ENCODE data around the gene MMEL1. TPM values are rescaled to one million over a fixed set of nuclear protein-coding genes. Genes with fewer than 3 reads are reported as not detected.
"Not testable (repeated sequence)": the region's sequence is repeated elsewhere in the genome, so short reads cannot be mapped to it uniquely, and the experiment has no call there.

The MMEL1 gene
- total RNA-seq, 2 experiments from 2014 or later, result 0.58 TPM; not detected in 1

DNA sequence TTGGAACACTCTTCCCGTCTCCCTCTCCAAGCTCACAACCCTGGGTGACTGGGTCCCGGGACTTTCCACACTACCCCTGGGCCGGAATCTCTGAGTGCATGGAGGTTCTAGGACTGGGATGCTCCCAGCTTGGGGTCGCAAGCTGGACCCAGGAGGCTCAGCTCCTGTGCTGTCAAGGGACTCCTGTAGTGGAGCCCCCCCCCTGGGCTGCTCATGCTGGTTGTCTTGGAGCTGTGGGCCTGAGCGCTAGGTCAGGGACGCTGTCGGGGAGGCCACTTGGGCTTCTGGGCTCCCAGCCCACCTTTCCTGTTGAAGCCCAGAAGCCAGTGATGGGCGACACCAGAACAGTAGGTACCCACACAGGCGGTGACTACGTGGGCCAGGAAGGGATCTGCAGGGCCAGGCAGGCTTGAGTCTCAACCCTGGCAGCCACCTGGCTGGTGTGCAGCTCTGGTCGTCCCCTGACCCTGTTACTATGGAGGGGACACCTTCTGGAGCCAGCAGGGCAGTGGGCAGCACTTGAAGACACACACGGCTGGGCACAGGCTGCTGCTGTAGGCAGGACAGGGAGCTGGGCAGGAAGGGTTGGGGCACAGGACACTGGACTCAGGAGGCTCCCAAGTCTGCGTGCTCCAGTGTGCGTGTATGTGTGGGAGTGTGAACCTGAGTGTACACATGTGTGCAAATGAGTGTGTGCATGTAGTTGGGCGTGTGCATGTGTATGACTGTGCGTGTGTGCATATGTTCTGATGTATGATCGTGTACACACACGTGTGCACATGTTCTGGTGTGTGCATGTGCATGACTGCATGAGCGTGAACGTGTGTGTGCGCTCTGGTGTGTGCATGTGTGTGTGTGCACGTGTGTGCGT is 3.0 kb downstream of the MMEL1 start:
- Mint-ChIP-seq H3K36me3 (peaks cover 5% of the 10 kb centered on the region), H3K27me3 (peaks cover 42% of the 10 kb centered on the region), H3K4me3 (no peak overlapping the region), H3K27ac (no peak overlapping the region), H3K9me3 (ENCODE audit: low read depth) (peaks cover 9% of the 10 kb centered on the region), H3K4me1 (no peaks in the 10 kb centered on the region)
- CTCF ChIA-PET, result no interaction called here
- DNase-seq (no peak), ATAC-seq (no peak)

DNA sequence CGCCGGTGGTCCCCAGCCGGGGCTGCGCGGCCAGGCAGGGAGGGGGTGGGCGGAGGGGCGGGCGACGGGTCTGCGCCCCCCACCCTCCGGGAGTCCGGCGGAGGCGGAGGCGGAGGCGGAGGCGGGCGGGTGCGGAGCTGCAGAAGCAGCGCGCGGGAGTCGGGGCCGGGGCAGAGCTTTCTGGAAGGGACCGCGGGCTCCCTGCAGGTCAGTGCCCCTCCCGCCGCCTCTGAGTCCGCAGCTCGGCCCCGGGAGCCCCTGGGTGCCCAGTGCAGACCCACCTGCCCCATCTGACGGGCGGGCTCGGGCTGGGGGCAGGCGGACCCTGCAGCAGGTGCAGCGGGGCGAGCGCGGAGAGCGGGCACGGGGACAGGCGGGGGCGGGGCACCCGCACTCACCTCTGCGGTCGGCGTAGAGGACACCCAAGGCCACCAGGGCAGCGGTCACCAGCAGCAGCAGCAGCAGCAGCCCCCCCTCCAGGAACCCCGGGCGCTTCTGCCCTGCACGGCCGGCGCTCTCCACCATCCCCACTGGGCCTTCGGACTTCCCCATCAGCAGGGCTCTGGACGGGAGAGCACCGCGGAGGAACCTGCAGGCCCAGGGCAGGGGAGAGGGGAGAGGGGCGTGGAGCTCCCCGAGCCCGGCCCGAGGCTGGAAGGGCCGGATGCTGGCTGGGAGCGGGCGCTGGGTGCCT is 3.7 kb downstream of the MMEL1 start:
- Mint-ChIP-seq H3K4me3 (no peak overlapping the region), H3K4me1 (no peaks in the 10 kb centered on the region), H3K27ac (no peak overlapping the region), H3K27me3 (peaks cover 42% of the 10 kb centered on the region), H3K36me3 (peaks cover 5% of the 10 kb centered on the region), H3K9me3 (ENCODE audit: low read depth) (peaks cover 9% of the 10 kb centered on the region)
- no peak for ATAC-seq
- CTCF ChIA-PET, result no interaction called here
- no peak for DNase-seq

DNA sequence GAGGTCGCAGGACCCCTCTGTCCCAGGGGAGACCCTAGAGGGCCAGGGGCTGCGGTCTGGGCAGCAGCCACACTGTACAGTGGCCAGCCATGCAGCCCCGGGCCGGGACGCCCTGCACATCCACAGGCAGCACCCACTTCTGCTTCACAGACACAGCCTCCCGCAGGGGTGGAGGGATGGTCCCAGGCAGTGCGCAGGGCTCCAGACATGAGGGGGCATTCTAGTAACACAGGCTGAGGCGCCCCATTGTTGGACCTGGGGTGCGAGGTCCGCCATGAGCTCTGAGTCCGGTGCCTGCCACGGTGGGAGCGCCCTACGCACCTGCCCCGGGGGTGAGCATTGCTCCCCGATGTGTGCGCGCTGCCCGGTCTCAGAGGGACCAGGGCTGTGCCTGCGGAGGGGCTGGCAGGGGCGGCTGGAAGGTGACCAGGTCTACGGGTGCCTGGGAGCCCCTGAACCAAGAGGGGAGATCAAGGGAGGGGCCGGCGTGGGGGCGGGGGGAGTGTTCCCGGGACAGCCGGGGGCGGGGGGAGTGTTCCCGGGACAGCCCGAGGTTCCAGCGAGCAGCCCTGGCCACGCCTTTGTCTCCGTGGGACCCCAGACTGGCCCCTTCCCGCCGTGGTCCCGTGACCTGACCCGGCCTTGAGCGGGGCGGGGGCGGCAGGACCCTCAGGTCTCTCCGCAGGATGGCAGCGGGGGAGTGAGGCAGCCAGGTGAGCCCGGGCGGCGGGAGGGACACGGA is 4.5 kb downstream of the MMEL1 start:
- H3K4me3 Mint-ChIP-seq, result no peak overlapping the region
- no peak overlapping the region for H3K27ac Mint-ChIP-seq
- H3K9me3 Mint-ChIP-seq (ENCODE audit: low read depth), result peaks cover 9% of the 10 kb centered on the region
- peaks cover 5% of the 10 kb centered on the region for H3K36me3 Mint-ChIP-seq
- H3K27me3 Mint-ChIP-seq, result peaks cover 42% of the 10 kb centered on the region
- ATAC-seq (no peak), DNase-seq (no peak)
- CTCF ChIA-PET, result no interaction called here
- H3K4me1 Mint-ChIP-seq, result no peaks in the 10 kb centered on the region

DNA sequence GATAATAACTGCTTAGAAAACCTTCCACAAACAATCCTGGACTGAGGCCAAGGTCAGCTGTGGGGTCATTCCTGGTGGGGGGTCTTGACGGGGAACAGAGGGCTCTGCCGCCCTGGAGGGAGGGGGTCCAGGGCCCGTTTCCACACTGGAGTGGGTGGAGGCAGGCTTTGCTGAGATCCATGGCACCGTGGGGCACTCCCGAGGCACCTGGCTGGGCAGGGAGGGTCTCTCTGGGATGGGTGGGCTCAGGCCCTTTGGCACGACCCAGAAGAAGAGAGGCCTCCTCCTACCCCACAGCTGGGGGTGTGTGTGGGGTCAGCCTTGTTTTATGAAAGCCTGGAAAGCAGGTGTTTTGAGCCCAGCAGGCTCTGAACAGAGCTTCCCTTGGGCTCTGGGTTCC is 5.1 kb downstream of the MMEL1 start:
- no peak for ATAC-seq
- Mint-ChIP-seq H3K27ac (no peak overlapping the region), H3K4me3 (no peak overlapping the region), H3K9me3 (ENCODE audit: low read depth) (peaks cover 9% of the 10 kb centered on the region), H3K4me1 (no peaks in the 10 kb centered on the region), H3K27me3 (peaks cover 42% of the 10 kb centered on the region), H3K36me3 (peaks cover 5% of the 10 kb centered on the region)
- no peak for DNase-seq
- CTCF ChIA-PET, result no interaction called here

DNA sequence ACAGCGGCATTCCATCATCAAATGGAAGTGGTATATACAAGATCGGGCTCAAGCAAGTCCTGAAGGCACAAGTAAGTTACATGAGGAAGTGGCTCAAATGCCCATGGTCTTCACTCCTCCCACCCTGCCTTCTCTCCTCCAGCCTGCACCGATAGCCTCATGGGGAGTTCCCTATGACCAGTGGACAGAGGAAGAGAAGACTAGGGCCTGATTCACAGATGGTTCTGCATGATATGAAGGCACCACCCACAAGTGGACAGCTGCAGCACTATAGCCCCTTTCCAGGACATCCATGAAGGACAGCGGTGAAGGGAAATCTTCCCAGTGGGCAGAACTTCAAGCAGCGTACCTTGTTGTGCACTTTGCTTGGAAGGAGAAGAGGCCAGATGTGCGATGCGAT is 7.1 kb downstream of the MMEL1 start:
- H3K9me3 Mint-ChIP-seq (ENCODE audit: low read depth); ATAC-seq; H3K27ac Mint-ChIP-seq; CTCF ChIA-PET; H3K4me3 Mint-ChIP-seq; DNase-seq; H3K4me1 Mint-ChIP-seq; H3K36me3 Mint-ChIP-seq: not testable (repeated sequence)
- H3K27me3 Mint-ChIP-seq, result peaks cover 41% of the 10 kb centered on the region

DNA sequence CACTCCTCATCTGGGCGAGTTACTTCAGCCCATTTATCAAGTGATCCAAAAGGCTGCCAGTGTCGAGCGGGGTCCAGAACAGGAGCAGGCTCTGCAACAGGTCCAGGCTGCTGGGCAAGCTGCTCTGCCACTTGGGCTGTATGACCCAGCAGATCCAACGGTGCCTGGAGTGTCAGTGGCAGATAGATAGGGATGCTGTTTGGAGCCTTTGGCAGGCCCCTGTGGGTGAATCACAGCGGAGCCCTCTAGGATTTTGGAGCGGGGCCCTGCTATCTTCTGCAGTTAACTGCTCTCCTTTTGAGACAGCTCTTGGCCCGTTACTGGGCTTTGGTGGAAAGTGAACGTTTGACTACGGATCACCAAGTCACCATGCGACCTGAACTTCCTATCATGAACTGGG is 7.5 kb downstream of the MMEL1 start:
- DNase-seq (no peak), ATAC-seq (no peak)
- H3K4me3 Mint-ChIP-seq, result no peak overlapping the region
- peaks cover 37% of the 10 kb centered on the region for H3K27me3 Mint-ChIP-seq
- peaks cover 3% of the 10 kb centered on the region for H3K9me3 Mint-ChIP-seq (ENCODE audit: low read depth)
- H3K36me3 Mint-ChIP-seq, result peaks cover 2% of the 10 kb centered on the region
- no peaks in the 10 kb centered on the region for H3K4me1 Mint-ChIP-seq
- H3K27ac Mint-ChIP-seq, result no peak overlapping the region
- CTCF ChIA-PET, result no interaction called here

DNA sequence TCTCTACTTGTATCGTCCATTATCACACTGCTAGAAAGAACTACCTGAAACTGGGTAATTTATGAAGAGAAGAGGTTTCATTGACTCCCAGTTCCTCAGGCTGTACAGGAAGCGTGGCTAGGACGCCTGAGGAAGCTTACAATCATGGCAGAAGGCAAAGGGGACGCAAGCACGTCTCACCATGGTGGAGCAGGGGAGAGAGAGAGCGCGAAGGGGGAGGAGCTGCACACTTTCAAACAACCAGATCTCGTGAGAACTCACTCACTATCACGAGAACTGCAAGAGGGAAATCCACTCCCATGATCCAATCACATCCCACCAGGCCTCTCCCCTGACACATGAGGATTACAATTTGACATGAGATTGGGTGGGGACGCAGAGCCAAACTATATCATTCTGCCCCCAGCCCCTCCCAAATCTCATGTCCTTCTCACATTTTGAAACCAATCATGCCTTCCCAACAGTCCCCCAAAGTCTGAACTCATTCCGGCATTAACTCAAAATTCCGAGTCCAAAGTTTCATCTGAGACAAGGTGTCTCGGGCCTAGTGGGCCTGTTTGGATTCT is 8.0 kb downstream of the MMEL1 start:
- Mint-ChIP-seq H3K36me3 (no peaks in the 10 kb centered on the region), H3K4me1 (no peaks in the 10 kb centered on the region), H3K27me3 (peaks cover 35% of the 10 kb centered on the region), H3K4me3 (no peak overlapping the region), H3K9me3 (ENCODE audit: low read depth) (peaks cover 3% of the 10 kb centered on the region), H3K27ac (no peak overlapping the region)
- ATAC-seq (no peak), DNase-seq (no peak)
- CTCF ChIA-PET, result no interaction called here

DNA sequence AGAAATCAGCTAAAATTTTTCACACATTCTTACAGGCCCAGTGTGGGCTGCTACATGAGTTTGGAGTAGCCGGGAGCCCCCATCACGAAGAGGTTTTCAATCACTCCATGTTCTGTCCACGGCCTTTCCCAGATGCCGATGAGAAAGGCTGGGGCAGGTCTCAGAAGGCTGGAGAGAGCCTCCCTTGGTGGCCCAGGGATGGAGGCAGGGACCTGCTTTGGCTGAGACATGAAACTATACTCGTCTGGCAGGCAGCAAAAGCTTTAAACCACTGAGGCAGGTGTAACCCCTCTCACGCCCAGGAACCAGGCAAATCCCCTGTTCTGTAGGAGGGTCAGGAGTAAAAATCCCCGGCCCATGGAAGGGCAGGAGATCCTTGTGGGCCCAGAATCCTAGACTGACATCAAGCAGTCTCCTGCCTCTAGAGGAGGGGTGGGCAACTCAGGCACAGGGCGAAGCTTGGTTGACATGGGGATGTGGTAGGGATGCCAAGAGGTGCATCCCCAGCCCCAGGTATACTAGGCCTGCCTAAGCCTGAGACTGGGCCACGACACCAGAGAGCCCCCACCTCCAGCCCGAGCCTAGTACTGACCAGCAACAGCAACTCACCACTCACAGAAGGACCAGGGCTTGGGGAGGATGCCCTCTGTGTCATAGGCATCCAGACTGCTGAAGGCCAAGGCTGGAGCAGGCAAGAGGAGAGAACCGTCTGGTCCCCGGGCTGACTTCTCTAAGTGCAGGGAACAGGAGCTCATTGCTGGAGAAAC is 9.1 kb downstream of the MMEL1 start:
- Mint-ChIP-seq H3K9me3 (ENCODE audit: low read depth) (peaks cover 6% of the 10 kb centered on the region), H3K36me3 (no peaks in the 10 kb centered on the region), H3K27me3 (peaks cover 34% of the 10 kb centered on the region), H3K4me3 (no peak overlapping the region), H3K4me1 (no peaks in the 10 kb centered on the region), H3K27ac (no peak overlapping the region)
- CTCF ChIA-PET, result no interaction called here
- ATAC-seq (no peak), DNase-seq (no peak)

DNA sequence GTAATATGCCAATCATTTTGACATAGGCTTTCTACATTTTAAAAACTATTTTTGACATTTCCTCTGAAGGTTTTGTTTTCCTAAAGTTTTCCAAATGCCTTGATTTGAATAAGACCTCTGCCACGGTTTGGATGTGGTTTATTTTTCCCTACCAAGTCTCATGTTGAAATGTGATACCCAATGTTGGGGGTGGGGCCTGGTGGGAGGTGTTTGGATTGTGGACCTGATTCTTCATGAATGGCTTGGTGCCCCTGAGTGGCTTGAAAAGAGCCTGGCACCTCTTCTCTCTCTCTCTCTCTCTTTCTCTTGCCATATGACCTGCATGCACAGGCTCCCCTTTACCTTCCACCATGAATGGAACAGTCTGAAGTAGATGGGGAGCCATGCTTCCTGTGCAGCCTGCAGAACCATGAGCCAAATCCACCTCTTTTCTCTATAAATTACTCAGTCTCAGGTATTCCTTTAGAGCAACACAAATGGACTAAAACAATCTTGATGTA is 14.8 kb downstream of the MMEL1 start:
- Mint-ChIP-seq H3K27me3 (peaks cover 8% of the 10 kb centered on the region), H3K4me3 (no peak overlapping the region), H3K36me3 (peaks cover 1% of the 10 kb centered on the region), H3K4me1 (peaks cover 5% of the 10 kb centered on the region), H3K27ac (no peak overlapping the region), H3K9me3 (ENCODE audit: low read depth) (peaks cover 15% of the 10 kb centered on the region)
- ATAC-seq (no peak), DNase-seq (no peak)
- CTCF ChIA-PET, result no interaction called here

DNA sequence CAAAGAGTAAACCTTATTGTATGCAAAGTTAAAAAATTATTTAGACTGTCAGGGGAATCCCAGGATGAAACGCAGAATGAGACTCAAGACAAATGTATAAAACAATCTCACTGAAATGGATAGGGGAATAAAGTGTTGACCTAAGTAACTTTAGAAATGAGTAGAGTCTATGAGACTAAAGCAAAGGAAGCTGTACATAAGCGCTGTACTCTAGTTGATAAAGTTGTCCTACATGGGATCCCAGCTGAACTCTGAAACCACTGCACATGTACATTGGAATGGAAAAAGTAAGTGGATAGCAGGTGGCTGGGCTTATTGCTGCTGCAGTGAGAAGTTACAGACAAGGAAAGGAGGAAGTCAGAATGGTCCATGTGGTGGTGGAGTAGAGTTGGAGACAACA is 18.7 kb downstream of the MMEL1 start:
- H3K27ac Mint-ChIP-seq, result no peak overlapping the region
- CTCF ChIA-PET, result interaction anchor here (1.3 kb wide), 1 partner anchor 59 kb away, joined by 3 read pairs; no protein-coding TSS in a partner anchor
- DNase-seq, result no peak
- no peak for ATAC-seq
- peaks cover 1% of the 10 kb centered on the region for H3K36me3 Mint-ChIP-seq
- H3K4me1 Mint-ChIP-seq, result peaks cover 5% of the 10 kb centered on the region
- peaks cover 9% of the 10 kb centered on the region for H3K9me3 Mint-ChIP-seq (ENCODE audit: low read depth)
- peaks cover 2% of the 10 kb centered on the region for H3K27me3 Mint-ChIP-seq
- H3K4me3 Mint-ChIP-seq, result no peak overlapping the region

DNA sequence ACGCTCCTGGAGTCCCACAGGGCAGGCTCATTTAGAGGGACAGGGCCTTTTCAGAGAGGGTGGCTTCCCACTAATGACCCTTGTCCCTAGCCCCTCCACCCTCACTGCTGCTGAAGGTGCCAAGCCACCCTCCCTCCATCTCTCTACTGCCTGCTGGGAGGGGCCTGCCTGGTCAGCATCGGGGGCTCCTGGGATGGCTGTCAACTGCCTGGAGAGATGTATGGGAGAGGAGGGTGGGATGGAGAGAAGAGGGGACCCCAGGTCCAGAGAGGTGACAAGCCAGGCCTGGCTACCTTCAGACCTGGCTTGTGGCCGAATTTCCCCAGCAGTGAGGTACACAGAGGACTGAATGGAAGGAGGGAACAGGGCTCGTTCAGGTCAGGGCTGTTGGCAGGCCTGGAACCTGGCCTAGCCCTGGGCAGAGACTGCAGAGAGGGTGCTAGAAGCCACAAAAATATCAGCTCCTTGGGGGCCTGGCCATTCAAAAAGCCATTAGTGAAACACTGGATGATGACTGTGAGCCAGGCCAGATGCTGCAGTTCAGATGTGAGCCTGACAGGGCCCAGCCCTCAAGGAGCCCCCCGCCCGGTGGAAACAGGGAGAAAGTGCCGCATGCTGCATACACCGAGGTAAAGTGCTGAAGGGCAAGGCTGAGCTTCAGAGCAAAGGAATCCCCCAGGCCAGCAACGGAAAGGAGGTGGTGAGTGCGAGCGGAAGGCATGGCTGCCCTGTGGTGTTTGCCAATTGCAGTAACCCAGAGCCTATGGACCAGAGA is 20.0 kb downstream of the MMEL1 start:
- ATAC-seq (no peak), DNase-seq (no peak)
- Mint-ChIP-seq H3K4me1 (peaks cover 5% of the 10 kb centered on the region), H3K9me3 (ENCODE audit: low read depth) (peaks cover 13% of the 10 kb centered on the region), H3K4me3 (no peak overlapping the region), H3K36me3 (no peaks in the 10 kb centered on the region), H3K27me3 (no peaks in the 10 kb centered on the region), H3K27ac (no peak overlapping the region)
- CTCF ChIA-PET, result no interaction called here

DNA sequence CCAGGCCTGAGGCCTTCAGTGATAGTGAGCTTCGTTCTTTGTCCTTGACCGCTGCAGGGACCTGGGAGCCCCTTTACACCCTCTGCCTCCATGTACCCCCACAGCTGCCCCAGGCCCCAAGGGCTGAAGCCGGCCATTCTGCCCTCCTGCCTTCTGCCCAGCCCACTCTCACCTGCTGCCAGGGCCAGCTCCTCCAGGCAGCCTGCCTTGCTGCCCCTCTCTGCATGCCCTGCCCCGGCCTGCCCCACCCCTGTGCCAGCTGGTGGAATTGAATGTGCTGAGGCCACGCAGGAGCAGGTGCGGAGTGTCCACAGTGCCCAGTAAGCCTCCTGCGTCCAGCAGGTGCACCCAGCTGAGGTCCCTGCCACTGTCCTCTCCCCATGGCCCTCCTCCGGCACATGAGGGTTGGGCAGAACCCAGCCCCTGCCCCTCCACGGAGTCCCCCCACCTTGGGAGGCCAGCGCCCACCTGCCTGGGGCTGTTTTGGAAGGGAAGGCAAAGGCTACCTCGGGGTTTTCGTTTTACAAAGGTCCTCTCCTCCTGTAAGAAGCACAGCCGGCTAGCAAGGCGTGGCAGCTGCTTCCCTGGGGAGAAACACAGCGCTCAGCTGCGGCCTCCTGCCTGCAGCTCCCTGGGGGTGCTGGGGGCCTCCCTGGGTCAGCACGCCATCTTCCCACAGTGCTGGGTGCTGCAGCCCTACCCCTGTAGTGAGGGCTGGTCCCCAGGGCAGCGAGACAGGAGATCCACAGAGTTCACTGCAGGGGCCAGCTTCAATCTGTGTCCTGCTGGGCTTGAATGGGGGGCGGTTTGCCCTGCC is 21.0 kb downstream of the MMEL1 start:
- Mint-ChIP-seq H3K4me3 (no peak overlapping the region), H3K27ac (no peak overlapping the region), H3K4me1 (peaks cover 5% of the 10 kb centered on the region), H3K27me3 (no peaks in the 10 kb centered on the region), H3K9me3 (ENCODE audit: low read depth) (peaks cover 13% of the 10 kb centered on the region), H3K36me3 (no peaks in the 10 kb centered on the region)
- CTCF ChIA-PET, result no interaction called here
- ATAC-seq, result no peak
- DNase-seq, result no peak

All from activated CD8-positive, alpha-beta memory T cell treated with anti-CD3 and anti-CD28 coated beads, Interleukin-2, amount 10 ng/mL, durations not matched to agents 7 days and 5 days (primary cell).